Measurements from ENCODE around the gene PTPRK. TPM values are rescaled to one million over a fixed set of nuclear protein-coding genes. Genes with fewer than 3 reads are reported as not detected.

PTPRK gene
- total and polyA plus RNA-seq, 2 donors (not counting 1 experiment from before 2014, with no cell fraction given), result 19.4 to 75.5 TPM

- no peaks in the 10 kb centered on the region for H3K27me3 ChIP-seq (ENCODE audit: control insufficient read depth, insufficient read depth, low read length)
- no peak for DNase-seq (ENCODE audit: low read depth in 2 of 2)
- H3K9me3 ChIP-seq (ENCODE audit: control insufficient read depth, insufficient read depth, low read depth, low read length), result no peaks in the 10 kb centered on the region
- H2AFZ ChIP-seq (ENCODE audit: low read length), result no peak overlapping the region
- no peaks in the 10 kb centered on the region for H4K20me1 ChIP-seq (ENCODE audit: control insufficient read depth, extremely low read depth, insufficient read depth, low read length)
- no peaks in the 10 kb centered on the region for H3K4me1 ChIP-seq (ENCODE audit: control insufficient read depth, extremely low read depth, insufficient read depth, low read length)
- peaks cover 8% of the 10 kb centered on the region for H3K79me2 ChIP-seq (ENCODE audit: control insufficient read depth, insufficient read depth, low read length)
- H3K27ac ChIP-seq (ENCODE audit: insufficient read depth, low read length), result no peak overlapping the region
- H3K4me2 ChIP-seq (ENCODE audit: extremely low read depth, insufficient read depth, low read length), result peak overlapping the region; percentile 53
- no peak for TF ChIP-seq CTCF (conservative IDR thresholded peaks at IDR 0.05 in 1 of 2, IDR thresholded peaks at IDR 0.05 in 1 of 2; ENCODE audit: low read depth in 1 of 2, low read length in 2 of 2)
- no peak for TF ChIP-seq EZH2 (IDR thresholded peaks at IDR 0.05; ENCODE audit: low read length, missing control alignments)
- H3K4me3 ChIP-seq (replicated peaks in 1 of 4; ENCODE audit: control extremely low read depth in 1 of 4, insufficient read depth in 1 of 4, low read depth in 3 of 4, low read length in 4 of 4), result peak overlapping the region in 3 of 4 experiments; percentile 6 to 49 (median 20)
- H3K9ac ChIP-seq (ENCODE audit: insufficient read depth, low read length), result no peak overlapping the region
- no peaks in the 10 kb centered on the region for H3K36me3 ChIP-seq (ENCODE audit: control insufficient read depth, insufficient read depth, low read length)
These were observed 42.0 kb downstream of the PTPRK start for GRCh38 chr6:128478230-128479047.

- Histone ChIP-seq H3K4me2 (ENCODE audit: extremely low read depth, insufficient read depth, low read length) (no peak overlapping the region), H3K4me3 (replicated peaks in 1 of 4; ENCODE audit: control extremely low read depth in 1 of 4, insufficient read depth in 1 of 4, low read depth in 3 of 4, low read length in 4 of 4) (no peak overlapping the region), H3K4me1 (ENCODE audit: control insufficient read depth, extremely low read depth, insufficient read depth, low read length) (no peaks in the 10 kb centered on the region), H3K36me3 (ENCODE audit: control insufficient read depth, insufficient read depth, low read length) (no peaks in the 10 kb centered on the region), H3K9me3 (ENCODE audit: control insufficient read depth, insufficient read depth, low read depth, low read length) (no peaks in the 10 kb centered on the region), H2AFZ (ENCODE audit: low read length) (no peak overlapping the region), H4K20me1 (ENCODE audit: control insufficient read depth, extremely low read depth, insufficient read depth, low read length) (no peaks in the 10 kb centered on the region), H3K27ac (ENCODE audit: insufficient read depth, low read length) (no peak overlapping the region), H3K79me2 (ENCODE audit: control insufficient read depth, insufficient read depth, low read length) (peaks cover 6% of the 10 kb centered on the region), H3K9ac (ENCODE audit: insufficient read depth, low read length) (no peak overlapping the region), H3K27me3 (ENCODE audit: control insufficient read depth, insufficient read depth, low read length) (no peaks in the 10 kb centered on the region)
- DNase-seq (ENCODE audit: low read depth in 2 of 2), result no peak
- TF ChIP-seq EZH2 (IDR thresholded peaks at IDR 0.05; ENCODE audit: low read length, missing control alignments) (no peak), CTCF (conservative IDR thresholded peaks at IDR 0.05 in 1 of 2, IDR thresholded peaks at IDR 0.05 in 1 of 2; ENCODE audit: low read depth in 1 of 2, low read length in 2 of 2) (no peak)
These were observed 45.5 kb downstream of the PTPRK start for GRCh38 chr6:128474933-128475332.

- Histone ChIP-seq H2AFZ (ENCODE audit: low read length) (no peak overlapping the region), H3K4me2 (ENCODE audit: extremely low read depth, insufficient read depth, low read length) (no peak overlapping the region), H3K9me3 (ENCODE audit: control insufficient read depth, insufficient read depth, low read depth, low read length) (no peaks in the 10 kb centered on the region), H3K27ac (ENCODE audit: insufficient read depth, low read length) (no peak overlapping the region), H3K4me1 (ENCODE audit: control insufficient read depth, extremely low read depth, insufficient read depth, low read length) (no peaks in the 10 kb centered on the region), H3K9ac (ENCODE audit: insufficient read depth, low read length) (no peak overlapping the region), H4K20me1 (ENCODE audit: control insufficient read depth, extremely low read depth, insufficient read depth, low read length) (no peaks in the 10 kb centered on the region), H3K36me3 (ENCODE audit: control insufficient read depth, insufficient read depth, low read length) (no peaks in the 10 kb centered on the region), H3K79me2 (ENCODE audit: control insufficient read depth, insufficient read depth, low read length) (peaks cover 6% of the 10 kb centered on the region), H3K27me3 (ENCODE audit: control insufficient read depth, insufficient read depth, low read length) (no peaks in the 10 kb centered on the region), H3K4me3 (replicated peaks in 1 of 4; ENCODE audit: control extremely low read depth in 1 of 4, insufficient read depth in 1 of 4, low read depth in 3 of 4, low read length in 4 of 4) (no peak overlapping the region)
- TF ChIP-seq EZH2 (IDR thresholded peaks at IDR 0.05; ENCODE audit: low read length, missing control alignments), result no peak
- no peak for TF ChIP-seq CTCF (conservative IDR thresholded peaks at IDR 0.05 in 1 of 2, IDR thresholded peaks at IDR 0.05 in 1 of 2; ENCODE audit: low read depth in 1 of 2, low read length in 2 of 2)
- peak in 1 of 2 donors; percentile 20 for DNase-seq (ENCODE audit: low read depth in 2 of 2)
These were observed 45.9 kb downstream of the PTPRK start for GRCh38 chr6:128474481-128474880.

Data from fibroblast of lung (primary cell).